ENCODE data around the gene MYD88. TPM values are rescaled to one million over a fixed set of nuclear protein-coding genes. Genes with fewer than 3 reads are reported as not detected.

MYD88 gene
- polyA plus RNA-seq, 2 of the 4 experiments (the other 2 are of a cell fraction) = 16.8 to 22.3 TPM

GRCh38 chr3:38164643-38164951, 26.1 kb downstream of the MYD88 start:
- TF ChIP-seq JUNB (IDR thresholded peaks at IDR 0.05) = no peak
- TF ChIP-seq CEBPB (IDR thresholded peaks at IDR 0.05) = no peak
- peak; percentile 74; the same call in 1 of the 3 replicates for TF ChIP-seq BCL3 (IDR thresholded peaks at IDR 0.05)
- no peak for TF ChIP-seq MAZ (IDR thresholded peaks at IDR 0.05; ENCODE audit: borderline replicate concordance, low read depth, low read length)
- TF ChIP-seq REST (IDR thresholded peaks at IDR 0.05) = 0 out of 2 replicates have a peak, but pooled peaks have one; percentile 22
- TF ChIP-seq ESRRA (IDR thresholded peaks at IDR 0.05; ENCODE audit: borderline replicate concordance, low read length) = no peak
- no peak for TF ChIP-seq MAFK (IDR thresholded peaks at IDR 0.05; ENCODE audit: partially characterized antibody)
- no peak for TF ChIP-seq TFCP2L1 (CRISPR knock-in tag; IDR thresholded peaks at IDR 0.05)
- TF ChIP-seq PHF8 (IDR thresholded peaks at IDR 0.05; ENCODE audit: borderline replicate concordance, low read depth) = peak; percentile 30; the same call in 1 of the 2 replicates
- TF ChIP-seq FOSL2 (IDR thresholded peaks at IDR 0.05) = no peak
- peak; percentile 52 for TF ChIP-seq FOSL2 (CRISPR knock-in tag; IDR thresholded peaks at IDR 0.05)
- TF ChIP-seq PBX3 (IDR thresholded peaks at IDR 0.05) = no peak
- TF ChIP-seq NFE2L2 (conservative IDR thresholded peaks at IDR 0.05; ENCODE audit: low read length) = no peak
- H3K9me3 ChIP-seq = no peaks in the 10 kb centered on the region
- ATAC-seq (peak; percentile 47 to 62), DNase-seq (ENCODE audit: low read depth in 1 of 2, low spot score in 1 of 2) (no peak), FAIRE-seq (no peak)
- H3K4me1 ChIP-seq = peaks cover 27% of the 10 kb centered on the region
- CTCF ChIA-PET = interaction anchor here (1.0 to 3.5 kb wide), 9 partner anchors 8 to 160 kb away, joined by 3 to 19 read pairs (median 4); partner anchors contain the start of genes ACAA1 and MYD88
- H3K4me2 ChIP-seq = peak overlapping the region; percentile 74
- H3K27ac ChIP-seq = peak overlapping the region; percentile 96 to 99
- 4% methylated on average over 17 of the region's 17 CpGs for WGBS (ENCODE audit: missing lambda C conversion rate)
- H3K4me3 ChIP-seq = peak overlapping the region; percentile 64
- POLR2A ChIA-PET = interaction anchor here (1.1 to 4.2 kb wide), 11 partner anchors 11 to 332 kb away, joined by 3 to 75 read pairs (median 4); partner anchors contain the start of genes ACAA1, ACVR2B, EXOG and MYD88

- peak within 1 kb of the TSS; percentile 96 to 99 for H3K27ac ChIP-seq
- POLR2A ChIA-PET = interaction anchor here (1.1 to 4.2 kb wide), 11 partner anchors 11 to 331 kb away, joined by 3 to 75 read pairs (median 4); partner anchors contain the start of genes ACAA1, ACVR2B, EXOG and MYD88
- ATAC-seq = peak; percentile 95
- DNase-seq (ENCODE audit: low read depth in 1 of 2, low spot score in 1 of 2) = peak; percentile 99 to 100
- under 1% methylated on average over 36 of the region's 57 CpGs for WGBS (ENCODE audit: missing lambda C conversion rate)
- H3K4me3 ChIP-seq = peak within 1 kb of the TSS; percentile 64
- H3K4me1 ChIP-seq = peaks cover 27% of the 10 kb centered on the region
- FAIRE-seq = peak; percentile 70
- CTCF ChIA-PET = interaction anchor here (1.0 to 3.5 kb wide), 10 partner anchors 9 to 161 kb away, joined by 3 to 19 read pairs (median 4); partner anchors contain the start of genes ACAA1 and MYD88
- H3K9me3 ChIP-seq = no peaks in the 10 kb centered on the region
- H3K4me2 ChIP-seq = peak within 1 kb of the TSS; percentile 79
- TF ChIP-seq PBX3 (IDR thresholded peaks at IDR 0.05) = peak; percentile 88
- TF ChIP-seq CTCF (IDR thresholded peaks at IDR 0.05) = no peak
- TF ChIP-seq GATA3 (IDR thresholded peaks at IDR 0.05; ENCODE audit: borderline replicate concordance) = 0 out of 2 replicates have a peak, but pooled peaks have one; percentile 44
- TF ChIP-seq RCOR1 (IDR thresholded peaks at IDR 0.05; ENCODE audit: low read depth, low read length) = no peak
- peak; percentile 22; the same call in 1 of the 2 replicates for TF ChIP-seq MAZ (IDR thresholded peaks at IDR 0.05; ENCODE audit: borderline replicate concordance, low read depth, low read length)
- TF ChIP-seq MYC (IDR thresholded peaks at IDR 0.05; ENCODE audit: borderline replicate concordance, low read length) = peak; percentile 52; the same call in 1 of the 2 replicates
- TF ChIP-seq HMGXB4 (CRISPR knock-in tag; IDR thresholded peaks at IDR 0.05; ENCODE audit: borderline replicate concordance) = peak; percentile 47; the same call in 1 of the 2 replicates
- peak; percentile 67 for TF ChIP-seq MAX (IDR thresholded peaks at IDR 0.05)
- peak; percentile 72; the same call in 1 of the 2 replicates for TF ChIP-seq E2F6 (IDR thresholded peaks at IDR 0.05; ENCODE audit: borderline replicate concordance, low read depth)
- TF ChIP-seq FOSL2 (IDR thresholded peaks at IDR 0.05) = no peak
- peak; percentile 39; the same call in 1 of the 2 replicates for TF ChIP-seq FOSL2 (CRISPR knock-in tag; IDR thresholded peaks at IDR 0.05)
- TF ChIP-seq PHF8 (IDR thresholded peaks at IDR 0.05; ENCODE audit: borderline replicate concordance, low read depth) = peak; percentile 92
- peak; percentile 21 to 75; a peak in 3 of 5 replicates for TF ChIP-seq JUN (IDR thresholded peaks at IDR 0.05)
Measured at GRCh38 chr3:38164952-38165721, 26.7 kb downstream of the MYD88 start, which contains the start of gene OXSR1. Gene OXSR1 (plus strand): TSS chr3:38165537. CDS start chr3:38165877, 340 bp downstream.
